DND-41 (cell line): ENCODE measurements around the gene MYLK2.

ENCODE experiments used
- ATAC-seq: fragments of 200-7000 bp; cut with Tn5 transposase; 3 replicates; pipeline ENCODE4 v1.9.1; 2021; ENCODE audit warnings: low read depth; ENCODE audit not compliant: insufficient read depth
- DNase-seq: peaks from one replicate; pipeline ENCODE4 v3.0.0-alpha.2; 2020
- H2AFZ ChIP-seq: 2 replicates; pipeline ENCODE4 v1.6.0; 2012; ENCODE audit warnings: low read depth, low read length
- H3K27ac ChIP-seq: 2 replicates; pipeline ENCODE4 v1.5.1; 2012; ENCODE audit warnings: low read length, inconsistent platforms
- H3K27me3 ChIP-seq: fragments of 200-600 bp; sonication (generic); 2 replicates; pipeline ENCODE4 v1.6.0; 2012; ENCODE audit warnings: low read length, mild to moderate bottlenecking, inconsistent platforms; ENCODE audit not compliant: insufficient read depth, poor library complexity
- H3K36me3 ChIP-seq: 2 replicates; pipeline ENCODE4 v1.5.1; 2012; ENCODE audit warnings: low read length, inconsistent platforms; ENCODE audit not compliant: insufficient read depth
- H3K4me1 ChIP-seq: 2 replicates; pipeline ENCODE4 v1.5.1; 2012; ENCODE audit warnings: mild to moderate bottlenecking, low read length; ENCODE audit not compliant: insufficient read depth
- H3K4me2 ChIP-seq: 2 replicates; pipeline ENCODE4 v1.6.0; 2012; ENCODE audit warnings: mild to moderate bottlenecking, moderate library complexity, low read length, inconsistent platforms; ENCODE audit not compliant: insufficient read depth
- H3K4me3 ChIP-seq, 2 experiments: fragments of 200-600 bp in 1 of 2; shearing (Covaris generic) in 1 of 2; 2 replicates each; pipeline ENCODE4 v1.5.1; 2012 to 2016; ENCODE audit warnings: inconsistent platforms in 2 of 2, low read length in 2 of 2, mild to moderate bottlenecking in 2 of 2, low read depth in 1 of 2, moderate library complexity in 1 of 2
- H3K79me2 ChIP-seq: 2 replicates; pipeline ENCODE4 v1.6.0; 2012; ENCODE audit warnings: low read length, inconsistent platforms; ENCODE audit not compliant: insufficient read depth
- H3K9ac ChIP-seq: 2 replicates; pipeline ENCODE4 v1.6.0; 2012; ENCODE audit warnings: low read depth, mild to moderate bottlenecking, inconsistent platforms, low read length, moderate library complexity
- H3K9me3 ChIP-seq: 2 replicates; pipeline ENCODE4 v1.5.1; 2012; ENCODE audit warnings: low read length, moderate library complexity, mild to moderate bottlenecking, inconsistent platforms; ENCODE audit not compliant: insufficient read depth, severe bottlenecking
- H4K20me1 ChIP-seq: 2 replicates; pipeline ENCODE4 v1.6.0; 2012; ENCODE audit warnings: low read length; ENCODE audit not compliant: insufficient read depth
- EZH2 ChIP-seq: IDR thresholded peaks from 3 replicates; pipeline ENCODE4 v1.6.1; 2012; ENCODE audit warnings: borderline replicate concordance, low read depth, mild to moderate bottlenecking, moderate library complexity, low read length, inconsistent platforms; ENCODE audit not compliant: severe bottlenecking
- TF ChIP-seq, protein P1 (sequence below): IDR thresholded peaks from 2 replicates; pipeline ENCODE4 v1.5.1; 2012; ENCODE audit warnings: borderline replicate concordance, low read length, moderate library complexity, mild to moderate bottlenecking; ENCODE audit not compliant: poor library complexity, severe bottlenecking; ENCODE audit errors: extremely low read depth

Gene MYLK2

DNA sequence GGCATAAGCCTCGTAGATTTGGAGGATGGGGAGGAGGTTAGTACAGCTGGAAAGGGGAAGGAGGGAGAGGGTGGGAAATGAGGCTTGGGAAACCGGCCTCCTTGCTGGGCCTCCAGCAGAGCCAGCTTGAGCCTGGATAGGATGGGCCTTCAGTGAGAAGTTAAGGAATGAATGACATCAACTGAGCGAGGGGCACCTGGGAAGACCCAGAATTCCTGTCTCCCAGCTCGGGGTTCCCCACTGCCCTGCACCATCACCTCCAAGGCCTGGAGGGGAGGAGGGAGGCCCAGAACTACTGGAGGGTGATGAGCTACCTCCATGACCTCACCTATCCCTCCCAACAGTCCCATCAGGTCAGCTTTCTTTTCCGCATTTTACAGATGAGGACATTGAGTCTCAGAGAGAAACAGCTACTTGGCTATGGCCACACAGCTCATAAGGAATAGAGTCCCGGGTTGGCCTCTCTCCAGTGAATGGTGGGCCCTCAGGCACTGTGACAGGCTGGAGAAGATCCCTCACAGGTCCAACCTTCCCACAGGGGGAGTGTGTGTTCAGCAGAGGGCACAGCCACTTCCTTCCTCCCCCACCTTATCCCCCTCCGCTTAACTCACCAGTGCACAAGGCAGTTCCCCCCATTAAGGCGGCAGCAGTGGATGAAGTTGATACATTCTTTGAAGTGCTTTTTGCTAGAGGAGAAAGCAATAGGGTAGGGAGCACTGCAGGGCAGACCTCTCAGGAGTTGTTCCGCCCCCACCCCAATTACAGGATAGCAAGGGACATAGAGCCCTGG lies 44.3 kb downstream of the MYLK2 start:
- peaks cover 20% of the 10 kb centered on the region for H3K4me1 ChIP-seq
- DNase-seq, result no peak
- H3K9ac ChIP-seq, result no peak overlapping the region
- H3K4me2 ChIP-seq, result no peak overlapping the region
- H3K4me3 ChIP-seq, result no peak overlapping the region
- H3K9me3 ChIP-seq, result no peaks in the 10 kb centered on the region
- no peak overlapping the region for H3K27ac ChIP-seq
- no peak overlapping the region for H2AFZ ChIP-seq
- no peak for ATAC-seq
- no peaks in the 10 kb centered on the region for H3K79me2 ChIP-seq
- no peaks in the 10 kb centered on the region for H4K20me1 ChIP-seq
- TF ChIP-seq, protein P1, sequence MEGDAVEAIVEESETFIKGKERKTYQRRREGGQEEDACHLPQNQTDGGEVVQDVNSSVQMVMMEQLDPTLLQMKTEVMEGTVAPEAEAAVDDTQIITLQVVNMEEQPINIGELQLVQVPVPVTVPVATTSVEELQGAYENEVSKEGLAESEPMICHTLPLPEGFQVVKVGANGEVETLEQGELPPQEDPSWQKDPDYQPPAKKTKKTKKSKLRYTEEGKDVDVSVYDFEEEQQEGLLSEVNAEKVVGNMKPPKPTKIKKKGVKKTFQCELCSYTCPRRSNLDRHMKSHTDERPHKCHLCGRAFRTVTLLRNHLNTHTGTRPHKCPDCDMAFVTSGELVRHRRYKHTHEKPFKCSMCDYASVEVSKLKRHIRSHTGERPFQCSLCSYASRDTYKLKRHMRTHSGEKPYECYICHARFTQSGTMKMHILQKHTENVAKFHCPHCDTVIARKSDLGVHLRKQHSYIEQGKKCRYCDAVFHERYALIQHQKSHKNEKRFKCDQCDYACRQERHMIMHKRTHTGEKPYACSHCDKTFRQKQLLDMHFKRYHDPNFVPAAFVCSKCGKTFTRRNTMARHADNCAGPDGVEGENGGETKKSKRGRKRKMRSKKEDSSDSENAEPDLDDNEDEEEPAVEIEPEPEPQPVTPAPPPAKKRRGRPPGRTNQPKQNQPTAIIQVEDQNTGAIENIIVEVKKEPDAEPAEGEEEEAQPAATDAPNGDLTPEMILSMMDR, result no peak
- TF ChIP-seq EZH2, result no peak
- peaks cover 25% of the 10 kb centered on the region for H3K27me3 ChIP-seq
- no peaks in the 10 kb centered on the region for H3K36me3 ChIP-seq

DNA sequence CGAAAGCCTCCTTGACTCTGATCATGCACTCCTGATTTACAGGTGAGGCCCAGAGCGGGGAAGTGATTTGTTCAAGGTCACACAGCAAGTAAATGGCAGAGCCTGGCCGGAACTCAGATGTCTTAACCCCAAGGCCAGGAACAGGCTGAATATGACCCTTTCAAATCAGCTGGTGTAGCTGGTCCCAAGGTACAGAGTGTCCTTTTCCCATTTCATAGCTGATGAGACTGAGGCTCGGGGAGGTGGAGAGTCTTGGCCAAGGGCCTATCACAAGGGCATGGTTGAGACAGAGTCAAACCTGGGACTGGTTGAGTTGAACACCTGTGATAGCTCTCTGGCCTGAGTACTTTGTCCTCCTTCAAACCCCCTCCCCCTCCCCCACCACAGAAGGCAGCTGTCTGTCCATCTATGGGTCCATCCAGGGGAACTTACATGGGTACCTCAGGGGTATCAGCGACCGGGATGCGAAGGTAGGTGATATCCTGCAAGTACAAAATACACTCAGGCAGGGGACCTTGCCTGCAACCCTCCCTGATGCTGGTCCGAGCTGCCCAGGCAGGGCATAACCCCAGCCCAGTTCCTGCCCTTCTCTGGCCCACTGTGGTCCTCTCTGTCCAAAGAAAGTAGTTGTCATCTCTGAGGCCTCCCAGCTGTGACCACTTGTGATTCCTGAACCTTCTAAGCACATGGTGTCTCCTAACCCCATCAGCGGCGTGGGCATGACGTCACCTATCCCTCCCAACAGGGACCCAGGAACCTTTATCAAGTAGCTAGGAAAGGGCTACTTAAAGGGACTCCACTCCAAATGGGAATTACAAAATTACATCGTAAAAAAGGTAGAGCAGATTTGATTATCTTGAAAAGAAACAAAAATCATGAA lies 45.6 kb downstream of the MYLK2 start:
- DNase-seq (no peak), ATAC-seq (no peak)
- no peaks in the 10 kb centered on the region for H3K9me3 ChIP-seq
- H3K27ac ChIP-seq, result no peak overlapping the region
- no peak overlapping the region for H3K4me2 ChIP-seq
- H3K4me1 ChIP-seq, result peaks cover 20% of the 10 kb centered on the region
- H3K4me3 ChIP-seq, result no peak overlapping the region
- H2AFZ ChIP-seq, result no peak overlapping the region
- no peak overlapping the region for H3K9ac ChIP-seq
- H4K20me1 ChIP-seq, result no peaks in the 10 kb centered on the region
- H3K27me3 ChIP-seq, result peaks cover 17% of the 10 kb centered on the region
- no peak for TF ChIP-seq EZH2
- TF ChIP-seq, protein P1, result no peak
- no peaks in the 10 kb centered on the region for H3K79me2 ChIP-seq
- H3K36me3 ChIP-seq, result no peaks in the 10 kb centered on the region

DNA sequence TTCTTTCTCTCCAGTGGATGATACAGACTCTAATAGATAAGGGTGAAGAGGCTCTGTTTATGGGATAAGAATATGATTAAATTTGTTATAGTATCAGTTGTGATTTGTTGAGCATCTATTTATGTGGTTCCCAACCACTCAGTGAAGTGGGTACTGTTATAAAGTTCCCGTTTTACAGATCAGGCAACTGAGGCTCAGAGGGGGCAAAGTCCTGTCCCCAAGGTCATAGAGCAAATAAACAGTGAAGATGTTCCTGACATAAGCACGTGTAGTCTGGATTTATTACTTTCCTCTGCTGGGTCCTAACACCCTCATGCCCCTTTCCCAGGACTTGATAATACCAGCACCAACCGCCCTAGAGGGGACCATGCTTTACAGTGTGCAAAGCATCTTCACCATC lies 47.1 kb downstream of the MYLK2 start:
- no peaks in the 10 kb centered on the region for H4K20me1 ChIP-seq
- no peak for ATAC-seq
- DNase-seq, result no peak
- no peak overlapping the region for H2AFZ ChIP-seq
- H3K36me3 ChIP-seq, result no peaks in the 10 kb centered on the region
- H3K27ac ChIP-seq, result no peak overlapping the region
- no peaks in the 10 kb centered on the region for H3K79me2 ChIP-seq
- H3K4me1 ChIP-seq, result peaks cover 6% of the 10 kb centered on the region; the same call in 1 of the 2 replicates
- no peak for TF ChIP-seq EZH2
- TF ChIP-seq, protein P1, result no peak
- H3K9ac ChIP-seq, result no peak overlapping the region
- H3K4me3 ChIP-seq, result no peak overlapping the region
- no peak overlapping the region for H3K4me2 ChIP-seq
- H3K27me3 ChIP-seq, result peaks cover 2% of the 10 kb centered on the region
- no peaks in the 10 kb centered on the region for H3K9me3 ChIP-seq
